NCI-H1092 (cell line): ENCODE data around the gene RAPGEF4.

Experiments used
- DNase-seq: peaks from one replicate; lab custom pipeline; 2025; lab: John Stamatoyannopoulos, UW

RAPGEF4 gene

DNA sequence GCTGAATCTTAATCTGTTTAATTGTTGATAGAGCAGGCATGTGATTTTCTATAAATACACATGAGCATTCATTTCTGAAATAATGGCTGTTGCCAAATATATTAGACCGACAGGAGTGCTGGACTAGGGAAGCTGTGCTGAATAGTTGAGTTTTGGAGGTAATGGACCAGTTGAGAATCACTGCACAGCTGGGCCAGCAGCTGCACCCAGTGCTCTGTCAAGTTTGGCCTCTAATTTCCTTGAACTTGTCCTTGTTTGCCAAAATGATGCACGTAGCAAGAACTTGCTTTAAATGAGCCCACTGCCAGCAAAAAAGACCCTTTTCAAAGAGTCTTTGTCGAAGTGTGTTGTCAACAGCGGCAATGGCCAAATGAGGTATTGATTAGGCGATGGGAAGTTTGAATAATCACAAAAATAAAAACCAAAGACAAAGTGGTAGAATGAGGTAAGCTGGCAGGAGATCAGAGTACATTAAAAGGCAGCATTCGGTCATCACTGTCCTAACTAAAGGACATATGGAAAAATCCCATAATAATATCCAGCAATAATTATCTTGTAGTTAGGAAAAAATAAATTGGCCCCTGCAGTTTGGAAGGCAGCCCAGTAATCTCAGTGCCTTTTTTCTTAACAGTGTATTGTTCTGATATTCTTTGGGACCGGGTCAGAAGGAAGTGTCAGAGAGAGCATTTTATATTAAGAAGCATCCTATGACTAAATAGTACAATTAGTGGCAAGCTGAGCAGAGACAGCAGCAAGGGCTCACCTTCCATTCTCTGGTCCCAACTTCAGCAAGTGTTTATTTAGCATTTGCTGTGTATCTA lies 126.2 kb downstream of the RAPGEF4 start:
- no peak for DNase-seq

DNA sequence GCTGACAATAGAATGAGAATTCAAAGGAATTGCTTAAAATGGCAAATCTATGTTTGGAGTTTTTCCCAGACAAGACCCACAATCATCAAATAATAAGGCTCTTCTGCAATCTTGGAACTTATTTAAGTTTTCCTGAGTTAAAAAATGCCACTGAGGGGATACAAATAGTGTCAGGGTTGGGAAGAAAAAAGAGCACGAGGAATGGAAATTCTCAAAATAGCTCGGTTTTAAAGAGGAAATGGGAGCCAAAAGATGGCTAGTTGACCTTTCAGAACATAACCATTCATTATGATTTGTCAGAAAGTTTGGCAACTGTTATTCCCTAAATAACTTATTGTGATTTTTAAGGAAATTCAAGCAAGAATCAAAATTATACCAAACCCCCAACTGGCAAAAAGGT lies 127.7 kb downstream of the RAPGEF4 start:
- no peak for DNase-seq

- DNase-seq: no peak
Observed at GRCh38 chr2:172864182-172864581, 128.5 kb downstream of the RAPGEF4 start.

DNA sequence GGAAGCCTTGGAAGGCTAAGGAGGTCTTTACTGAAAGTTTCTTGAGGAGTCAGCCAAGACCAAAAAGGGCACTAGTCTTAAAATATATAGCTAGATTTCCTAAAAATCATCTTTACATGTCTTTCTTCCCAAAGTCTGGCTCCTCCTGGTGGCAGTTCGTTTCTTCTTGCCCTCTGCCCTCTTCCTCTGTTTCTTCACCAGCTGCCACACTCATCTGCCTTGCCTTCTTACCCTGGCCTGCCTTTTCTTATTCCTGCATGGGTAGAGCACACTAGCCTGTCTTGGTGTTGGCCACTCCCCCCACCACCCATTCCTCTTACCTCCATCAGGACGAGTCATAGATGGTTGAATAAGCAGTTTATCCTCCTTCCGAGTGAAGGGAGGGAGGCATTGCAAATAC lies 129.8 kb downstream of the RAPGEF4 start:
- DNase-seq: no peak

DNA sequence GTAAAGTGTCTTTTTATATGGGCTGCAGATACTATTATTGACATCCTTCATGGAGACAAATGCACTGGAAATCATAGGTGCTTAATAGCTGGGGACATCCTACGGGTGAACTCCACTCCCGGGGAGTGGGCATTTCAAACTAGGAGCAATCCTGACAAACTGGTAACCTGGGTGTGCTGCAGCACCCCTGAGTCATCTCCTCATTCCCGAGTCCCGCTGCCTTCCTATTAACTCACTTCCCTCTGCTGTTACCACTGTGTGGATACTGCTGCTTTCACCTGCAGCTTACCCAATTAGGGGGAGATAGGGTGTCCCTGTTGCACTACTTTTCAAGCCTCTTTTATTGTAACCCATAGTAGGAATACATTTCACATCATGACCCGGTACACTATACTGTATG lies 134.2 kb downstream of the RAPGEF4 start:
- no peak for DNase-seq

- DNase-seq: no peak
Observed at GRCh38 chr2:172870396-172870795, 134.8 kb downstream of the RAPGEF4 start.

GRCh38 chr2:172877826-172878225 lies 142.2 kb downstream of the RAPGEF4 start:
- DNase-seq: no peak

DNA sequence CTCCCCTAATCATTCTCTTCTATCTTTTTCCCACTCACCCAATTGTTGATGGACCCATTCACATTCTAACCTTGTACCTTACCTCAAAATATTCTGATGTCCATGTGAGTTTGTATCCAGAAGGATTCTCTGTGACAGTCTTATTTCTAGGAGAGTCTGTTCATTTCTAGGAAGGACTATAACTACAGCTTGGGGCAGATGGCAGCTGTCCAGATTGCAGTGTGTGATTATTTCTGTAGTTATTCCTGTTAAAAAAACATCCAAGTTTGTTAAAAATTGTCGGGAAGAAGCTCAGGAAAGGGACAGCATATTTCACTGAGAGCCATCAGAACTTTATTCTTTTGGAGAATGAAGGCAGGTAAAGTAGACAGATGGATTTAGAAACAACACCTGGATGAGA lies 142.6 kb downstream of the RAPGEF4 start:
- DNase-seq: no peak

GRCh38 chr2:172884336-172884735 lies 148.7 kb downstream of the RAPGEF4 start:
- no peak for DNase-seq

- DNase-seq: no peak
Observed at GRCh38 chr2:172885996-172886395, 150.4 kb downstream of the RAPGEF4 start.

GRCh38 chr2:172887280-172887679 lies 151.6 kb downstream of the RAPGEF4 start:
- no peak for DNase-seq

- DNase-seq: peak; percentile 83
Observed at GRCh38 chr2:172888714-172889669, 153.3 kb downstream of the RAPGEF4 start.

DNA sequence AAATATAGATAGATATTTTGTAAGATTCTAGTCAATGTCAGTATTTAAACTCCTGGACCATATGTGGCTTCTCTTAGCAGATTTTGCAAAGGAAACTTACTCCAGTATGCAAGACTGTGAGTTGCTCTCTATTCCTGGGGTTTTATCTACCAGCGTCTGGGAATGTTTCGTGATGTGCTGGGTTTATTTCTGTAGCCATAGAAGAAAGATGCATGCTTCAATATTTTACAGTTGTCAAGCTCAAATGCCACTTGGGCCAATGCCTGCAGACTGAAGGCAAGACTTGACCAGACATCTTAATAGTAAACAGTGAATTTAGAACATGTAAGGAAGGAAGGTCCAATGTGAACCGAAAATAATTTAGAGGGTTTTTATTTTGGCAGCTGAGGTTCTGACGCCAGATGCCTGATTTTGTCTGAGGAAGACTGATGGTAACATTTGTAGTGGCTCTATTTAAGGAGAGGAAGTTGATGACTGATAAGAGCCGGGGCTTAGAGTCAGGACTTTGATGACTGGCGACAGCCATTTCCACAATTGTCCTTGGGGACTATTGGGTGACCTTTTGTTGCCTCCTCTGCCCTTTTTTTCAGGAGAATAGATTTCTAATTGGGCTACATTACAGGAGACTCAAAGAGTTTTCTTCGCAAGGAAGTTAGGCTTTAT lies 154.3 kb downstream of the RAPGEF4 start:
- DNase-seq: no peak

GRCh38 chr2:172893111-172893510 lies 157.5 kb downstream of the RAPGEF4 start:
- no peak for DNase-seq

- DNase-seq: no peak
Observed at GRCh38 chr2:172893671-172894070, 158.0 kb downstream of the RAPGEF4 start.

GRCh38 chr2:172894689-172895387 lies 159.2 kb downstream of the RAPGEF4 start:
- DNase-seq: no peak

- DNase-seq: no peak
Observed at GRCh38 chr2:172896661-172897081, 161.0 kb downstream of the RAPGEF4 start.

DNA sequence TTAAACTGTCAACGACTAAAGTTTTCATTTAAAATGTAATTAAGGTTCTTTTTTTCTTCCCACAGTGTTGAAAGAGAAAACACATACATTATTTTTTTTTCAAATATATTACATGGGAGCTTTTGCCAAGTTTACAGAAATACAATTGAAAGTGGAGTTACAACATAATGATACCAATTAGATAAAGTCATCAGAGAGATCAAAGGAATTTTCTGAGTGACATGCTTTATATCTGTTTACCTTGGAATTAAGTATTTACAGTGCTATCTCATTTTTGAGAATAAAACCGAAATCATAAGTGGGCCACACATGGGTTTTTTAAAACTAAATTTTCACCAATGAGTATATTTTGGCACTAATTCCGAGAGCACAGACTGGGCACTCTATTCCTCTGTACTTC lies 165.2 kb downstream of the RAPGEF4 start:
- no peak for DNase-seq

GRCh38 chr2:172901913-172902312 lies 166.3 kb downstream of the RAPGEF4 start:
- no peak for DNase-seq

- DNase-seq: no peak
Observed at GRCh38 chr2:172904236-172904635, 168.6 kb downstream of the RAPGEF4 start.

DNA sequence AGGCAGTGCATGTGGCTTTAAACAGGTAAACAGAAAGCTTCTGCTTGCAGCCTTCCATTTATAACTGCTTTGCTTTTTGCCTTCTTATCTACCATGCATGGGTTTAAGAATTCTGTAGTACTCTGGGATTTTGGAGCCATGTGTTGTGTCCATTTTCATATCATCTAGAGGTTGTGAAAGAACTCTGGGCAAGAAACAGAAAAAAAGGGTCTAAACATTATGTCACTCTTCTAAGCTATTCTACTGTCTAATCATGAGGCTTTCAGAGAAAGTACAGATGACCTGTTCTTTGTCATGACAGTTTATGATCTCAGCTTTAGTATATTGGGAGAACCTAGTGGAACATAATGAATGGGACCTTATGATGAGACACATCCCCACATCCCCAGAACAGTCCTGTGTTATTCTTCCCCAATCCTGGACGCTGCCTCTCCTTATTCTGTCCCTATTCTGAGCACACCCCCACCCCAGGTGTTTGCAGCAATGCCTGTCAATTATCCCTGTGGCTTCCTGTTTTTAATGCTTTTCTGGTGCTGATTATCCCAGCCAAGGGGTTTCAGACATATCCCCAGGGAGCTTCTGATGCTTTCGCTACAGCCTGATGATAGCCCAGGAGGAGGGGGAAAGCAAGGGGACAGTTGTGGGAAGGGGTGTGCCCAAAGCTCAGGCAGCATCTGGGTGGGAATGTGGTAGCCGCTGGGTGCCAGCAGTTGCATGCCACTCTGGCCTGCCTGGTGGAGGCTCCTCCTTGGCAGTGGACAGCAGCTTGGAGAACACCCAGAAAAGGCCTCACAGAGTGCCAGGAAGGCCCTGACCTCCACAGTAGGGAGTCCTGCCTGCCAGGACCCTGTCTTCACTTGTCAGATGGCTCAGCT lies 170.5 kb downstream of the RAPGEF4 start:
- no peak for DNase-seq
